Liver (tissue), 3 donors: ENCODE measurements around the gene NUDT12.

Experiments used
- EGR1 ChIP-seq, 2 donors: IDR thresholded peaks; 2 replicates each; pipeline ENCODE4 v1.6.1; 2016 to 2018; ENCODE audit warnings: antibody characterized with exemption in 2 of 2, low read depth in 2 of 2
- FOXA1 ChIP-seq: IDR thresholded peaks from 2 replicates; pipeline ENCODE4 v1.6.1; 2016; ENCODE audit warnings: antibody characterized with exemption
- GABPA ChIP-seq, 2 donors: IDR thresholded peaks in 1 of 2; conservative IDR thresholded peaks in 1 of 2; 2 replicates each; pipeline ENCODE4 v1.6.1; 2016; ENCODE audit warnings: antibody characterized with exemption in 2 of 2, mild to moderate bottlenecking in 1 of 2, moderate library complexity in 1 of 2
- HNF4G ChIP-seq: IDR thresholded peaks from 2 replicates; pipeline ENCODE4 v1.6.1; 2016; ENCODE audit warnings: antibody characterized with exemption
- MAX ChIP-seq: IDR thresholded peaks from 2 replicates; pipeline ENCODE4 v1.6.1; 2016; ENCODE audit warnings: antibody characterized with exemption
- RAD21 ChIP-seq, 2 donors: IDR thresholded peaks; 2 replicates each; pipeline ENCODE4 v1.6.1; 2016; ENCODE audit warnings: antibody characterized with exemption in 2 of 2, mild to moderate bottlenecking in 2 of 2
- REST ChIP-seq: IDR thresholded peaks from 2 replicates; pipeline ENCODE4 v1.6.1; 2016; ENCODE audit warnings: antibody characterized with exemption, mild to moderate bottlenecking
- RXRA ChIP-seq, 2 donors: IDR thresholded peaks; 2 replicates each; pipeline ENCODE4 v1.6.1; 2017 to 2018; ENCODE audit warnings: antibody characterized with exemption in 2 of 2, mild to moderate bottlenecking in 1 of 2
- SP1 ChIP-seq: IDR thresholded peaks from 2 replicates; pipeline ENCODE4 v1.6.1; 2018; ENCODE audit warnings: antibody characterized with exemption, mild to moderate bottlenecking
- TAF1 ChIP-seq: conservative IDR thresholded peaks from 2 replicates; pipeline ENCODE4 v1.6.1; 2016; ENCODE audit warnings: antibody characterized with exemption, mild to moderate bottlenecking
- YY1 ChIP-seq: IDR thresholded peaks from 2 replicates; pipeline ENCODE4 v1.6.1; 2016; ENCODE audit warnings: antibody characterized with exemption, mild to moderate bottlenecking
- ZBTB33 ChIP-seq: IDR thresholded peaks from 2 replicates; pipeline ENCODE4 v1.6.1; 2016; ENCODE audit warnings: antibody characterized with exemption
- TF ChIP-seq, protein P1 (sequence below): fragments of 150-350 bp; IDR thresholded peaks from 2 replicates; pipeline ENCODE4 v1.5.1; 2017; ENCODE audit warnings: improper control_type of control experiment, low read depth, low read length; ENCODE audit not compliant: missing input control
- TF ChIP-seq, protein P2 (sequence below): IDR thresholded peaks from 2 replicates; pipeline ENCODE4 v1.6.1; 2016; ENCODE audit warnings: antibody characterized with exemption
- donor health status: healthy.
- donor health status: healthy.

- TF ChIP-seq, protein P1, sequence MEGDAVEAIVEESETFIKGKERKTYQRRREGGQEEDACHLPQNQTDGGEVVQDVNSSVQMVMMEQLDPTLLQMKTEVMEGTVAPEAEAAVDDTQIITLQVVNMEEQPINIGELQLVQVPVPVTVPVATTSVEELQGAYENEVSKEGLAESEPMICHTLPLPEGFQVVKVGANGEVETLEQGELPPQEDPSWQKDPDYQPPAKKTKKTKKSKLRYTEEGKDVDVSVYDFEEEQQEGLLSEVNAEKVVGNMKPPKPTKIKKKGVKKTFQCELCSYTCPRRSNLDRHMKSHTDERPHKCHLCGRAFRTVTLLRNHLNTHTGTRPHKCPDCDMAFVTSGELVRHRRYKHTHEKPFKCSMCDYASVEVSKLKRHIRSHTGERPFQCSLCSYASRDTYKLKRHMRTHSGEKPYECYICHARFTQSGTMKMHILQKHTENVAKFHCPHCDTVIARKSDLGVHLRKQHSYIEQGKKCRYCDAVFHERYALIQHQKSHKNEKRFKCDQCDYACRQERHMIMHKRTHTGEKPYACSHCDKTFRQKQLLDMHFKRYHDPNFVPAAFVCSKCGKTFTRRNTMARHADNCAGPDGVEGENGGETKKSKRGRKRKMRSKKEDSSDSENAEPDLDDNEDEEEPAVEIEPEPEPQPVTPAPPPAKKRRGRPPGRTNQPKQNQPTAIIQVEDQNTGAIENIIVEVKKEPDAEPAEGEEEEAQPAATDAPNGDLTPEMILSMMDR: no peak
- TF ChIP-seq GABPA (IDR thresholded peaks at IDR 0.05 in 1 of 2, conservative IDR thresholded peaks at IDR 0.05 in 1 of 2) (no peak), RAD21 (IDR thresholded peaks at IDR 0.05) (no peak), YY1 (no peak), SP1 (no peak), ZBTB33 (no peak), REST (no peak), MAX (no peak), EGR1 (IDR thresholded peaks at IDR 0.05; ENCODE audit: low read depth in 2 of 2) (no peak), HNF4G (no peak), TAF1 (no peak), FOXA1 (no peak), RXRA (IDR thresholded peaks at IDR 0.05) (no peak)
- TF ChIP-seq, protein P2, sequence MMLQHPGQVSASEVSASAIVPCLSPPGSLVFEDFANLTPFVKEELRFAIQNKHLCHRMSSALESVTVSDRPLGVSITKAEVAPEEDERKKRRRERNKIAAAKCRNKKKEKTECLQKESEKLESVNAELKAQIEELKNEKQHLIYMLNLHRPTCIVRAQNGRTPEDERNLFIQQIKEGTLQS: no peak
Observed at GRCh38 chr5:103512500-103512899, 50.1 kb downstream of the NUDT12 start.
